A549 (cell line): ENCODE measurements around the gene RIN3. TPM values are rescaled to one million over a fixed set of nuclear protein-coding genes. Genes with fewer than 3 reads are reported as not detected.
A peak's percentile ranks its signal among the peaks of the same experiment; 100 is the strongest.

Experiments used
- ATAC-seq, 2 experiments: fragments of 200-7000 bp in 1 of 2; fragments of >200 bp in 1 of 2; cut with Nextera tagmentation in 1 of 2; cut with Tn5 transposase in 1 of 2; 3 replicates each; pipeline versions ENCODE4 v1.8.0 to v1.9.1; 2018 to 2020; ENCODE audit warnings: mild to moderate bottlenecking in 1 of 2, moderate library complexity in 1 of 2
- CTCF ChIA-PET: fragments of 300-600 bp; sonication (Branson Sonifier 250); formaldehyde crosslinking; extraction: SDS; loops from one replicate; lab custom pipeline; 2021; ENCODE audit warnings: antibody characterized with exemption, inconsistent platforms; lab: Yijun Ruan, JAX
- POLR2A ChIA-PET: fragments of 350-600 bp; formaldehyde crosslinking; extraction: SDS; loops from one replicate; lab custom pipeline; 2021; ENCODE audit warnings: antibody characterized with exemption, inconsistent platforms; lab: Yijun Ruan, JAX
- DNase-seq, 2 experiments: peaks; one replicate each; pipeline versions ENCODE4 v3.0.0 to v3.0.0-alpha.2; 2011 to 2016; ENCODE audit warnings: low read depth in 1 of 2, low spot score in 1 of 2
- FAIRE-seq: peaks from 2 replicates; lab custom pipeline; 2011; peaks lifted over from hg19 to GRCh38; lab: Jason Lieb, UNC
- H3K27ac ChIP-seq, 2 experiments: fragments of >200 bp; sonication (Bioruptor Twin); formaldehyde crosslinking; 3 replicates each; pipeline ENCODE4 v1.5.1; 2016 to 2017
- H3K4me1 ChIP-seq: fragments of >200 bp; sonication (Bioruptor Twin); formaldehyde crosslinking; 3 replicates; pipeline ENCODE4 v1.6.1; 2016
- H3K4me2 ChIP-seq: fragments of >200 bp; sonication (Bioruptor Twin); formaldehyde crosslinking; 3 replicates; pipeline ENCODE4 v1.6.1; 2016
- H3K4me3 ChIP-seq: fragments of >200 bp; sonication (Bioruptor Twin); formaldehyde crosslinking; 3 replicates; pipeline ENCODE4 v1.5.1; 2016
- H3K9me3 ChIP-seq: fragments of >200 bp; sonication (Bioruptor Twin); formaldehyde crosslinking; 3 replicates; pipeline ENCODE4 v1.6.1; 2016
- BCL3 ChIP-seq: fragments of >200 bp; sonication (Bioruptor Twin); formaldehyde crosslinking; IDR thresholded peaks from 3 replicates; pipeline ENCODE4 v1.6.1; 2016
- BHLHE40 ChIP-seq: IDR thresholded peaks from 2 replicates; pipeline ENCODE4 v1.6.1; 2012; ENCODE audit warnings: low read depth, low read length, inconsistent platforms
- CBX2 ChIP-seq: fragments of 200-600 bp; sonication (generic); IDR thresholded peaks from 2 replicates; pipeline ENCODE4 v1.6.1; 2016; ENCODE audit warnings: low read depth, mild to moderate bottlenecking, borderline replicate concordance
- CBX8 ChIP-seq: fragments of 200-600 bp; sonication (generic); IDR thresholded peaks from 2 replicates; pipeline ENCODE4 v1.6.1; 2016
- CEBPB ChIP-seq, 2 experiments: fragments of >200 bp in 1 of 2; sonication (Bioruptor Twin) in 1 of 2; formaldehyde crosslinking in 1 of 2; IDR thresholded peaks; 2 replicates each; pipeline ENCODE4 v1.6.1; 2012 to 2016
- EHMT2 ChIP-seq: fragments of 200-600 bp; sonication (generic); IDR thresholded peaks from 2 replicates; pipeline ENCODE4 v1.6.1; 2016; ENCODE audit warnings: antibody characterized with exemption, low read depth, mild to moderate bottlenecking, moderate library complexity
- ELK1 ChIP-seq: fragments of 150-350 bp; IDR thresholded peaks from 2 replicates; pipeline ENCODE4 v1.6.1; 2014; ENCODE audit warnings: low read depth, mild to moderate bottlenecking, low read length
- FOSB ChIP-seq: fragments of 250-450 bp; sonication (Bioruptor Pico); IDR thresholded peaks from 2 replicates; pipeline ENCODE4 v1.5.0; 2020; ENCODE audit warnings: mild to moderate bottlenecking, moderate library complexity
- HOXA7 ChIP-seq: fragments of 250-450 bp; sonication (Bioruptor Pico); IDR thresholded peaks from 2 replicates; pipeline ENCODE4 v1.5.0; 2020; ENCODE audit warnings: mild to moderate bottlenecking, moderate library complexity
- HOXB5 ChIP-seq: fragments of 250-450 bp; sonication (Bioruptor Pico); IDR thresholded peaks from 2 replicates; pipeline ENCODE4 v1.5.0; 2020; ENCODE audit warnings: mild to moderate bottlenecking, moderate library complexity
- KDM1A ChIP-seq: fragments of 200-600 bp; sonication (generic); IDR thresholded peaks from 2 replicates; pipeline ENCODE4 v1.6.1; 2016; ENCODE audit warnings: low read depth, mild to moderate bottlenecking
- MAFK ChIP-seq: fragments of 450-650 bp; IDR thresholded peaks from 2 replicates; pipeline ENCODE4 v1.6.1; 2014; ENCODE audit not compliant: partially characterized antibody
- MAX ChIP-seq: IDR thresholded peaks from 2 replicates; pipeline ENCODE4 v1.6.1; 2012
- MAZ ChIP-seq: fragments of 150-350 bp; IDR thresholded peaks from 2 replicates; pipeline ENCODE4 v1.6.1; 2014; ENCODE audit warnings: antibody characterized with exemption, low read depth, low read length, borderline replicate concordance
- MYC ChIP-seq: IDR thresholded peaks from 2 replicates; pipeline ENCODE4 v1.6.1; 2012; ENCODE audit warnings: mild to moderate bottlenecking, inconsistent platforms, low read length, improper control_type of control experiment, borderline replicate concordance
- NFE2L2 ChIP-seq: fragments of 150-350 bp; conservative IDR thresholded peaks from 2 replicates; pipeline ENCODE4 v1.6.1; 2014; ENCODE audit warnings: low read length
- NPAS2 ChIP-seq: fragments of 250-450 bp; sonication (Bioruptor Pico); IDR thresholded peaks from 2 replicates; pipeline ENCODE4 v1.8.0; 2022; ENCODE audit warnings: mild to moderate bottlenecking, moderate library complexity, borderline replicate concordance
- NR3C1 ChIP-seq: fragments of >200 bp; sonication (Bioruptor Twin); formaldehyde crosslinking; IDR thresholded peaks from 3 replicates; pipeline ENCODE4 v1.6.1; 2017
- PBX3 ChIP-seq: IDR thresholded peaks from 2 replicates; pipeline ENCODE4 v1.6.1; 2012
- POLR2A ChIP-seq: IDR thresholded peaks from 2 replicates; pipeline ENCODE4 v1.6.1; 2012; ENCODE audit warnings: mild to moderate bottlenecking, low read length
- POLR2AphosphoS2 ChIP-seq: conservative IDR thresholded peaks from 2 replicates; pipeline ENCODE4 v1.6.1; 2012; ENCODE audit warnings: low read length, improper control_type of control experiment, inconsistent platforms
- RAD21 ChIP-seq, 2 experiments: fragments of >200 bp in 1 of 2; sonication (Bioruptor Twin) in 1 of 2; formaldehyde crosslinking in 1 of 2; IDR thresholded peaks in 1 of 2; conservative IDR thresholded peaks in 1 of 2; 2 replicates in 1 of 2; 3 replicates in 1 of 2; pipeline ENCODE4 v1.6.1; 2012 to 2018; ENCODE audit warnings: inconsistent platforms in 1 of 2
- RARB ChIP-seq: fragments of 250-450 bp; sonication (Bioruptor Pico); IDR thresholded peaks from 2 replicates; pipeline ENCODE4 v1.8.0; 2021; ENCODE audit warnings: mild to moderate bottlenecking, moderate library complexity
- RCOR1 ChIP-seq: fragments of 150-350 bp; IDR thresholded peaks from 2 replicates; pipeline ENCODE4 v1.6.1; 2014; ENCODE audit warnings: antibody characterized with exemption, low read length, low read depth
- RFX5 ChIP-seq: fragments of 450-650 bp; IDR thresholded peaks from 2 replicates; pipeline ENCODE4 v1.7.1; 2014; ENCODE audit warnings: antibody characterized with exemption, mild to moderate bottlenecking, moderate library complexity
- RNF2 ChIP-seq: fragments of 200-600 bp; sonication (generic); IDR thresholded peaks from 2 replicates; pipeline ENCODE4 v1.6.1; 2016; ENCODE audit warnings: low read depth, mild to moderate bottlenecking, antibody characterized with exemption, moderate library complexity, borderline replicate concordance
- TFCP2L1 ChIP-seq: fragments of 250-450 bp; sonication (Bioruptor Pico); IDR thresholded peaks from 2 replicates; pipeline ENCODE4 v1.5.0; 2021; ENCODE audit warnings: mild to moderate bottlenecking
- ZC3H11A ChIP-seq: fragments of 450-650 bp; IDR thresholded peaks from 2 replicates; pipeline ENCODE4 v1.6.1; 2014; ENCODE audit warnings: antibody characterized with exemption, mild to moderate bottlenecking
- WGBS: methylation state at CpG from one replicate; pipeline ENCODE4 v1.1.6; 2017; ENCODE audit errors: missing lambda C conversion rate; 5-methylcytosine and 5-hydroxymethylcytosine counted together
- polyA plus RNA-seq, 4 experiments: library from polyadenylated mRNA; depleted of rRNA in 3 of 4; stranded (reverse); fragments of >200 nt; fragmentation: RNase III in 1 of 4; extraction: RNeasy Plus Mini Kit Qiagen cat#74134 plus additional on column Dnase treatment in 1 of 4; gene quantifications; 2 replicates in 3 of 4; 3 replicates in 1 of 4; pipeline ENCODE4 v1.2.3, GENCODE V29; 2011 to 2017

RIN3 gene
- polyA plus RNA-seq, 2 of the 4 experiments (the other 2 are of a cell fraction), result 5.6 to 14.5 TPM

GRCh38 chr14:92589213-92589852, 75.8 kb downstream of the RIN3 start (continued):
- TF ChIP-seq HOXA7 (CRISPR knock-in tag) (no peak), CBX2 (no peak), NFE2L2 (no peak), HOXB5 (CRISPR knock-in tag) (no peak), BCL3 (no peak), POLR2AphosphoS2 (no peak), MAZ (no peak), RAD21 (conservative IDR thresholded peaks at IDR 0.05 in 1 of 2, IDR thresholded peaks at IDR 0.05 in 1 of 2) (peak; percentile 30 to 51; a peak in 3 of 5 replicates), MAX (no peak), MYC (no peak), KDM1A (0 out of 2 replicates have a peak, but pooled peaks have one; percentile 27)

- H3K9me3 ChIP-seq, result peaks cover 14% of the 10 kb centered on the region; the same call in 2 of the 3 replicates
- FAIRE-seq (no peak), DNase-seq (no peak), ATAC-seq (no peak)
- 94% methylated on average over 2 of the region's 2 CpGs for WGBS
- POLR2A ChIA-PET, result no interaction called here
- no peak overlapping the region for H3K4me3 ChIP-seq
- TF ChIP-seq PBX3 (no peak), MAFK (no peak), RFX5 (no peak), EHMT2 (no peak), RARB (CRISPR knock-in tag) (no peak), CEBPB (IDR thresholded peaks at IDR 0.05) (no peak), BHLHE40 (no peak), RCOR1 (no peak), HOXA7 (CRISPR knock-in tag) (no peak), NPAS2 (CRISPR knock-in tag) (no peak), POLR2A (no peak), ZC3H11A (no peak), NR3C1 (no peak), ELK1 (no peak), RNF2 (no peak), TFCP2L1 (CRISPR knock-in tag) (no peak), FOSB (CRISPR knock-in tag) (no peak), CBX8 (no peak)
- CTCF ChIA-PET, result interaction anchor here (0.7 to 1.1 kb wide), 3 partner anchors 8 to 91 kb away, joined by 3 to 4 read pairs (median 3); no protein-coding TSS in a partner anchor
- no peaks in the 10 kb centered on the region for H3K4me1 ChIP-seq
- H3K27ac ChIP-seq, result no peak overlapping the region
- H3K4me2 ChIP-seq, result no peak overlapping the region
Measured at GRCh38 chr14:92590176-92590575, 76.6 kb downstream of the RIN3 start.
